PC-9 (cell line): ENCODE data around the gene FAM78B. TPM values are rescaled to one million over a fixed set of nuclear protein-coding genes. Genes with fewer than 3 reads are reported as not detected.

ENCODE experiments used
- BruUV-seq: library from RNA; stranded (reverse); fragments of 400-500 nt; replicated peaks from 2 replicates; lab custom pipeline; 2021; lab: Mats Ljungman, UMichigan
- CTCF ChIA-PET: fragments of 300-600 bp; sonication (Branson Sonifier 250); formaldehyde crosslinking; loops from one replicate; lab custom pipeline; 2022; ENCODE audit warnings: antibody characterized with exemption; lab: Charles Lee
- POLR2A ChIA-PET: fragments of 300-600 bp; sonication (Branson Sonifier 250); formaldehyde crosslinking; loops from one replicate; lab custom pipeline; 2022; ENCODE audit warnings: antibody characterized with exemption; ENCODE audit not compliant: unreplicated experiment; lab: Charles Lee
- DNase-seq, 2 experiments: peaks; one replicate each; pipeline versions ENCODE4 v3.0.0 to v3.0.0-alpha.2; 2015 to 2022; ENCODE audit warnings: mixed read lengths in 1 of 2
- H2AFZ ChIP-seq: fragments of 200-600 bp; sonication (generic); 2 replicates; pipeline ENCODE4 v1.8.1; 2017; ENCODE audit warnings: antibody characterized with exemption
- H3F3A ChIP-seq: fragments of 200-600 bp; sonication (generic); 2 replicates; pipeline ENCODE4 v1.8.1; 2017; ENCODE audit warnings: antibody characterized with exemption, mild to moderate bottlenecking, low read depth; ENCODE audit not compliant: insufficient read depth
- H3K27ac ChIP-seq: fragments of 200-600 bp; sonication (generic); 2 replicates; pipeline ENCODE4 v1.6.1; 2016; ENCODE audit warnings: mixed run types
- H3K27me3 ChIP-seq: fragments of 200-600 bp; sonication (generic); 2 replicates; pipeline ENCODE4 v1.6.1; 2016; ENCODE audit warnings: low read depth, mixed run types; ENCODE audit not compliant: insufficient read depth
- H3K36me3 ChIP-seq: fragments of 200-600 bp; sonication (generic); 2 replicates; pipeline ENCODE4 v1.6.1; 2016; ENCODE audit warnings: low read depth, mixed run types
- H3K4me1 ChIP-seq: fragments of 200-600 bp; sonication (generic); replicated peaks from 2 replicates; pipeline ENCODE4 v1.6.1; 2016; ENCODE audit warnings: mixed run types; ENCODE audit not compliant: insufficient read depth
- H3K4me2 ChIP-seq: fragments of 200-600 bp; sonication (generic); 2 replicates; pipeline ENCODE4 v1.6.1; 2017; ENCODE audit warnings: mixed run types
- H3K4me3 ChIP-seq: fragments of 200-600 bp; sonication (generic); 2 replicates; pipeline ENCODE4 v1.6.1; 2016; ENCODE audit warnings: mixed run types
- H3K79me2 ChIP-seq: fragments of 200-600 bp; sonication (generic); 2 replicates; pipeline ENCODE4 v1.6.1; 2017; ENCODE audit warnings: low read depth, mixed run types
- H3K9me2 ChIP-seq: fragments of 200-600 bp; sonication (generic); 2 replicates; pipeline ENCODE4 v1.8.1; 2017; ENCODE audit warnings: mild to moderate bottlenecking; ENCODE audit not compliant: insufficient read depth
- H3K9me3 ChIP-seq: fragments of 200-600 bp; sonication (generic); 2 replicates; pipeline ENCODE4 v1.8.1; 2016; ENCODE audit warnings: low read depth; ENCODE audit not compliant: insufficient read depth
- H4K20me1 ChIP-seq: fragments of 200-600 bp; sonication (generic); 2 replicates; pipeline ENCODE4 v1.8.1; 2017; ENCODE audit not compliant: insufficient read depth
- CTCF ChIP-seq: fragments of 200-600 bp; sonication (generic); conservative IDR thresholded peaks from 2 replicates; pipeline ENCODE4 v1.6.1; 2017; ENCODE audit warnings: mixed run types, antibody characterized with exemption, mild to moderate bottlenecking, moderate library complexity
- EZH2 ChIP-seq: fragments of 200-600 bp; sonication (generic); IDR thresholded peaks from 2 replicates; pipeline ENCODE4 v1.8.0; 2017; ENCODE audit warnings: antibody characterized with exemption, low read depth
- intact Hi-C: fragments of 100-400 bp; cut with micrococcal nuclease; formaldehyde crosslinking; loops from one replicate; pipeline ENCODE4 v1.10.0; 2022; ENCODE audit not compliant: unreplicated experiment
- total RNA-seq: library from RNA; stranded (reverse); gene quantifications from 2 replicates; pipeline ENCODE4 v1.2.3, GENCODE V29; 2021

FAM78B gene
- total RNA-seq, 1 experiment from 2014 or later: not detected

GRCh38 chr1:166176416-166176815 is 9.6 kb upstream of the FAM78B start:
- Histone ChIP-seq H2AFZ (no peak overlapping the region), H3K4me3 (no peak overlapping the region), H3K4me1 (no peaks in the 10 kb centered on the region), H3K9me3 (no peaks in the 10 kb centered on the region), H3K27ac (no peak overlapping the region), H3K4me2 (no peak overlapping the region), H3F3A (no peaks in the 10 kb centered on the region), H3K79me2 (no peaks in the 10 kb centered on the region), H4K20me1 (no peaks in the 10 kb centered on the region), H3K9me2 (no peaks in the 10 kb centered on the region), H3K27me3 (no peaks in the 10 kb centered on the region; the same call in 1 of the 2 replicates), H3K36me3 (no peaks in the 10 kb centered on the region)
- TF ChIP-seq CTCF (no peak), EZH2 (no peak)
- no TSS peak for BruUV-seq
- CTCF ChIA-PET: no interaction called here
- intact Hi-C loops: loop anchor here (5.0 kb wide), 1 partner anchor 121 kb away; no protein-coding TSS in a partner anchor
- DNase-seq: no peak
- POLR2A ChIA-PET: no interaction called here

- CTCF ChIA-PET: no interaction called here
- Histone ChIP-seq H3K9me2 (no peaks in the 10 kb centered on the region), H3K79me2 (no peaks in the 10 kb centered on the region), H3K9me3 (no peaks in the 10 kb centered on the region), H3F3A (no peaks in the 10 kb centered on the region), H4K20me1 (no peaks in the 10 kb centered on the region), H3K36me3 (no peaks in the 10 kb centered on the region), H3K27me3 (no peaks in the 10 kb centered on the region), H3K4me1 (no peaks in the 10 kb centered on the region), H3K4me3 (no peak overlapping the region), H2AFZ (no peak overlapping the region), H3K27ac (no peak overlapping the region), H3K4me2 (no peak overlapping the region)
- POLR2A ChIA-PET: no interaction called here
- TF ChIP-seq EZH2 (no peak), CTCF (no peak)
- DNase-seq: no peak
- intact Hi-C loops: loop anchor here (5.0 kb wide), 1 partner anchor 122 kb away; no protein-coding TSS in a partner anchor
- no TSS peak for BruUV-seq
Observed at GRCh38 chr1:166175032-166175431, 8.2 kb upstream of the FAM78B start.

GRCh38 chr1:166174108-166174507 is 7.3 kb upstream of the FAM78B start:
- Histone ChIP-seq H4K20me1 (no peaks in the 10 kb centered on the region), H3K36me3 (no peaks in the 10 kb centered on the region), H3K4me2 (no peak overlapping the region), H3F3A (no peaks in the 10 kb centered on the region), H3K27me3 (no peaks in the 10 kb centered on the region), H3K9me2 (no peaks in the 10 kb centered on the region), H3K9me3 (no peaks in the 10 kb centered on the region), H2AFZ (no peak overlapping the region), H3K4me3 (no peak overlapping the region), H3K79me2 (no peaks in the 10 kb centered on the region), H3K27ac (no peak overlapping the region), H3K4me1 (no peaks in the 10 kb centered on the region)
- ChIA-PET CTCF (no interaction called here), POLR2A (no interaction called here)
- TF ChIP-seq CTCF (no peak), EZH2 (no peak)
- DNase-seq: no peak
- BruUV-seq: no TSS peak
- intact Hi-C loops: no loop called here
